GDM1 (cell line): ENCODE measurements around the gene PPTC7.
"Not testable (repeated sequence)": the region's sequence is repeated elsewhere in the genome, so short reads cannot be mapped to it uniquely, and the experiment has no call there.

Source experiments
- DNase-seq: peaks from one replicate; lab custom pipeline; 2025; lab: John Stamatoyannopoulos, UW

The PPTC7 gene

GRCh38 chr12:110561471-110562201 is 21.5 kb downstream of the PPTC7 start:
- no peak for DNase-seq

- DNase-seq = no peak
Observed at GRCh38 chr12:110560946-110561345, 22.2 kb downstream of the PPTC7 start.

GRCh38 chr12:110560048-110560447 is 23.1 kb downstream of the PPTC7 start:
- no peak for DNase-seq

GRCh38 chr12:110558945-110559344 is 24.2 kb downstream of the PPTC7 start:
- DNase-seq = not testable (repeated sequence)

- DNase-seq = no peak
Observed at GRCh38 chr12:110557300-110557699, 25.8 kb downstream of the PPTC7 start.

GRCh38 chr12:110556705-110557104 is 26.4 kb downstream of the PPTC7 start:
- DNase-seq = no peak

- no peak for DNase-seq
Observed at GRCh38 chr12:110555577-110556406, 27.3 kb downstream of the PPTC7 start.

GRCh38 chr12:110554184-110554583 is 28.9 kb downstream of the PPTC7 start:
- no peak for DNase-seq

GRCh38 chr12:110550981-110551380 is 32.1 kb downstream of the PPTC7 start:
- DNase-seq = no peak

- no peak for DNase-seq
Observed at GRCh38 chr12:110549716-110550115, 33.4 kb downstream of the PPTC7 start.

GRCh38 chr12:110548678-110549077 is 34.4 kb downstream of the PPTC7 start:
- DNase-seq = no peak

GRCh38 chr12:110547090-110547489 is 36.0 kb downstream of the PPTC7 start:
- no peak for DNase-seq

- DNase-seq = no peak
Observed at GRCh38 chr12:110546339-110546738, 36.8 kb downstream of the PPTC7 start.

- no peak for DNase-seq
Observed at GRCh38 chr12:110545812-110546211, 37.3 kb downstream of the PPTC7 start.

- not testable (repeated sequence) for DNase-seq
Observed at GRCh38 chr12:110545259-110545658, 37.9 kb downstream of the PPTC7 start.

GRCh38 chr12:110543965-110544364 is 39.2 kb downstream of the PPTC7 start:
- DNase-seq = no peak

- no peak for DNase-seq
Observed at GRCh38 chr12:110543252-110543959, 39.7 kb downstream of the PPTC7 start.

GRCh38 chr12:110540048-110540447 is 43.1 kb downstream of the PPTC7 start:
- no peak for DNase-seq

- no peak for DNase-seq
Observed at GRCh38 chr12:110538869-110539622, 44.1 kb downstream of the PPTC7 start.

GRCh38 chr12:110537605-110538409 is 45.3 kb downstream of the PPTC7 start:
- no peak for DNase-seq
